HFF-Myc (cell line): ENCODE data around the gene PRRT1B.

Experiments used
- DNase-seq: peaks from one replicate; pipeline ENCODE4 v3.0.0-alpha.2; 2011; ENCODE audit warnings: low read depth; ENCODE audit errors: extremely low read depth
- H3K4me3 ChIP-seq: replicated peaks from 2 replicates; pipeline ENCODE4 v1.5.1; 2011; ENCODE audit warnings: low read depth, mild to moderate bottlenecking, control low read depth, low read length
- TF ChIP-seq, protein P1 (sequence below): IDR thresholded peaks from 2 replicates; pipeline ENCODE4 v1.5.1; 2012; ENCODE audit warnings: mild to moderate bottlenecking, low read depth, low read length, control low read depth; ENCODE audit errors: missing control alignments

The PRRT1B gene

DNA sequence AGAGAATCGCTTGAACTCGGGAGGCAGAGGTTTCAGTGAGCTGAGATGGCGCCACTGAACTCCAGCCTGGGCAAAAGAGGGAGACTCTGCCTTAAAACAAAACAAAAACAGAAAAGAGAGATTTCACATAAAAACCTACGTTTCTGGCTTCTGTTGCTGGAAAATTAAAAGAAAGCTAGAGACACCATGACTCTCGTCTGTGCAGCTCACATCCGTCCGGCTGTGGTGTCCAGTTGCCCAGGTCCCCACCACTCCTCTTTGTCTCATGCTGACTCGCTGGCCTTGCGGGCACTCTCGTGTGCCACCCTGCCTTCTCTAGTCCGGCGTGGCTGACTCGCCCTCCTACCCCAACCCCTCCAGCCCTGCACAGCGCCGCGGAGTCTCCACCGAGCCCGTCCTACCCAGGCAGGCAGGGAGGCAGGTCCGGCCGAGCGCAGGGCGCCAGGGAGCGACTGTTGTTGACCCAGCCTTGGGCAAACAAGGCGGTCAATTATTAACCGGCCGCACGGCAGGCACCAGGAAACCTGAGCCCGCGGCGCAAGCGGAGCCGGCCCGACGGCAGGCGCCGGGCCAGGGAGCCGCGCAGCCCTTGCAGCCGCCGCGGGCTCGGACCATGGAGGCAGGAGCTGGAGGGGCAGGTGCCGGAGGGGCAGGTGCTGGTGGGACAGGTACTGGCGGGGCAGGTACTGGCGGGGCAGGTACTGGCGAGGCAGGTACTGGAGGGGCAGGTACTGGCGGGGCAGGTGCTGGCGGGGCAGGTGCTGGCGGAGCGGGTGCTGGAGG, at the start of gene PRRT1B:
Gene PRRT1B, plus strand, starts transcription at position 521 of the 783 bp plus-strand sequence. Its CDS starts 93 bp downstream, at position 614.
- DNase-seq: no peak
- no peak within 1 kb of the TSS for H3K4me3 ChIP-seq
- TF ChIP-seq, protein P1, sequence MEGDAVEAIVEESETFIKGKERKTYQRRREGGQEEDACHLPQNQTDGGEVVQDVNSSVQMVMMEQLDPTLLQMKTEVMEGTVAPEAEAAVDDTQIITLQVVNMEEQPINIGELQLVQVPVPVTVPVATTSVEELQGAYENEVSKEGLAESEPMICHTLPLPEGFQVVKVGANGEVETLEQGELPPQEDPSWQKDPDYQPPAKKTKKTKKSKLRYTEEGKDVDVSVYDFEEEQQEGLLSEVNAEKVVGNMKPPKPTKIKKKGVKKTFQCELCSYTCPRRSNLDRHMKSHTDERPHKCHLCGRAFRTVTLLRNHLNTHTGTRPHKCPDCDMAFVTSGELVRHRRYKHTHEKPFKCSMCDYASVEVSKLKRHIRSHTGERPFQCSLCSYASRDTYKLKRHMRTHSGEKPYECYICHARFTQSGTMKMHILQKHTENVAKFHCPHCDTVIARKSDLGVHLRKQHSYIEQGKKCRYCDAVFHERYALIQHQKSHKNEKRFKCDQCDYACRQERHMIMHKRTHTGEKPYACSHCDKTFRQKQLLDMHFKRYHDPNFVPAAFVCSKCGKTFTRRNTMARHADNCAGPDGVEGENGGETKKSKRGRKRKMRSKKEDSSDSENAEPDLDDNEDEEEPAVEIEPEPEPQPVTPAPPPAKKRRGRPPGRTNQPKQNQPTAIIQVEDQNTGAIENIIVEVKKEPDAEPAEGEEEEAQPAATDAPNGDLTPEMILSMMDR: no peak

- TF ChIP-seq, protein P1: no peak
- no peak overlapping the region for H3K4me3 ChIP-seq
- no peak for DNase-seq
Observed at GRCh38 chr9:131495785-131496184, 49.5 kb upstream of the PRRT1B start.

GRCh38 chr9:131496844-131497405, 48.4 kb upstream of the PRRT1B start:
- TF ChIP-seq, protein P1: no peak
- no peak for DNase-seq
- no peak overlapping the region for H3K4me3 ChIP-seq

GRCh38 chr9:131499254-131499767, 46.0 kb upstream of the PRRT1B start:
- DNase-seq: no peak
- H3K4me3 ChIP-seq: no peak overlapping the region
- TF ChIP-seq, protein P1: no peak

DNA sequence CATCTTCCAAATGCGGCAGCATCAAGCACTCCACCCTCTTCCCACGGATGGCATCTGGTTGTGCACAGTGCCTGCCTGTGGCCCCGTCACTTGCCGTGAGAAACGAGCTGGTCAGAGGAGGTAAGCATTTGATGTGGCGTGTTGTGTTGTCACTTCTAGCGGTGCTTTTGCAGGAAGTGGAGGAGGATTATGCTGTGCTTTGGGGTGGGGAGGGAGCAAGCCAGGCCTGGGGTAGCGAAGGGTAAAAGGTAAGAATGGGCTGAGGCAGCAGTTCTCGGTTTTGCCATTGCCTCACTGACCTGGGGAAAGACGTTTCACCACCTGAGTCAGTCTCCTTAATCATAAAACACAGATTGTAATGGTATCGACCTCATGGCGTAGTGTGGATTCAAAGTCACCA, 44.9 kb upstream of the PRRT1B start:
- no peak overlapping the region for H3K4me3 ChIP-seq
- TF ChIP-seq, protein P1: no peak
- DNase-seq: no peak

- H3K4me3 ChIP-seq: no peak overlapping the region
- TF ChIP-seq, protein P1: no peak
- DNase-seq: no peak
Observed at GRCh38 chr9:131500939-131501541, 44.3 kb upstream of the PRRT1B start.
